ENCODE data around the gene PTPRK.

- no peak for TF ChIP-seq EZH2phosphoT487 (IDR thresholded peaks at IDR 0.05; ENCODE audit: borderline replicate concordance, low read length)
- TF ChIP-seq EZH2 (IDR thresholded peaks at IDR 0.05; ENCODE audit: low read length, unreplicated experiment) = no peak
Observed at GRCh38 chr6:128410584-128410983, 109.8 kb downstream of the PTPRK start.

Measured in PC-3 (cell line).